Astrocyte (in vitro differentiated cells and primary cell): ENCODE data around the gene NR4A3. TPM values are rescaled to one million over a fixed set of nuclear protein-coding genes. Genes with fewer than 3 reads are reported as not detected.
"Not testable (repeated sequence)": the region's sequence is repeated elsewhere in the genome, so short reads cannot be mapped to it uniquely, and the experiment has no call there.

Experiments
- DNase-seq: peaks from one replicate; pipeline ENCODE4 v3.0.0-alpha.2; 2010; ENCODE audit warnings: low read depth
- FAIRE-seq: peaks from 2 replicates; lab custom pipeline; 2011; peaks lifted over from hg19 to GRCh38; lab: Jason Lieb, UNC
- H2AFZ ChIP-seq: 2 replicates; pipeline ENCODE4 v1.6.0; 2012; ENCODE audit warnings: low read depth, low read length, inconsistent platforms
- H3K27ac ChIP-seq: 2 replicates; pipeline ENCODE4 v1.5.1; 2011; ENCODE audit warnings: low read depth, low read length, inconsistent platforms
- H3K27me3 ChIP-seq: 2 replicates; pipeline ENCODE4 v1.6.0; 2011; ENCODE audit warnings: low read length, inconsistent platforms; ENCODE audit not compliant: insufficient read depth
- H3K36me3 ChIP-seq: 2 replicates; pipeline ENCODE4 v1.5.1; 2011; ENCODE audit warnings: low read length, inconsistent platforms; ENCODE audit not compliant: insufficient read depth
- H3K4me1 ChIP-seq: 2 replicates; pipeline ENCODE4 v1.5.1; 2011; ENCODE audit warnings: low read length, inconsistent platforms; ENCODE audit not compliant: insufficient read depth
- H3K4me2 ChIP-seq: 2 replicates; pipeline ENCODE4 v1.6.0; 2012; ENCODE audit warnings: low read length, inconsistent platforms
- H3K4me3 ChIP-seq: 2 replicates; pipeline ENCODE4 v1.5.1; 2011; ENCODE audit warnings: low read depth, mild to moderate bottlenecking, low read length, inconsistent platforms; ENCODE audit not compliant: insufficient read depth
- H3K79me2 ChIP-seq: 2 replicates; pipeline ENCODE4 v1.6.0; 2012; ENCODE audit warnings: mild to moderate bottlenecking, low read length, inconsistent platforms; ENCODE audit not compliant: insufficient read depth
- H3K9ac ChIP-seq: 2 replicates; pipeline ENCODE4 v1.6.0; 2012; ENCODE audit warnings: mild to moderate bottlenecking, low read length, inconsistent platforms
- H3K9me3 ChIP-seq: 2 replicates; pipeline ENCODE4 v1.5.1; 2012; ENCODE audit warnings: low read depth, mild to moderate bottlenecking, low read length, inconsistent platforms; ENCODE audit not compliant: insufficient read depth
- H4K20me1 ChIP-seq: 2 replicates; pipeline ENCODE4 v1.6.0; 2012; ENCODE audit warnings: low read length, inconsistent platforms; ENCODE audit not compliant: insufficient read depth
- H3K27ac Mint-ChIP-seq: one replicate; pipeline ENCODE4 v1.8.0; 2021; ENCODE audit warnings: mild to moderate bottlenecking, mixed read lengths; ENCODE audit not compliant: unreplicated experiment
- H3K27me3 Mint-ChIP-seq: one replicate; pipeline ENCODE4 v1.8.0; 2021; ENCODE audit warnings: low read depth, mixed read lengths; ENCODE audit not compliant: unreplicated experiment
- H3K36me3 Mint-ChIP-seq: one replicate; pipeline ENCODE4 v1.8.0; 2021; ENCODE audit warnings: low read depth, mixed read lengths; ENCODE audit not compliant: unreplicated experiment
- H3K4me1 Mint-ChIP-seq: one replicate; pipeline ENCODE4 v1.8.0; 2021; ENCODE audit warnings: low read depth, mixed read lengths; ENCODE audit not compliant: unreplicated experiment
- H3K4me3 Mint-ChIP-seq: one replicate; pipeline ENCODE4 v1.8.0; 2021; ENCODE audit warnings: mild to moderate bottlenecking, moderate library complexity, mixed read lengths; ENCODE audit not compliant: unreplicated experiment
- H3K9me3 Mint-ChIP-seq: one replicate; pipeline ENCODE4 v1.8.0; 2021; ENCODE audit warnings: mild to moderate bottlenecking, mixed read lengths; ENCODE audit not compliant: unreplicated experiment
- EZH2 ChIP-seq: IDR thresholded peaks from 2 replicates; pipeline ENCODE4 v1.6.1; 2012; ENCODE audit warnings: mild to moderate bottlenecking, low read length, inconsistent platforms; ENCODE audit not compliant: insufficient read depth
- total RNA-seq: library from RNA; stranded (reverse); gene quantifications from 2 replicates; pipeline ENCODE4 v1.2.1, GENCODE V29; 2021
- TF ChIP-seq, protein P1 (sequence below): IDR thresholded peaks from 2 replicates; pipeline ENCODE4 v1.5.1; 2011; ENCODE audit warnings: low read depth, mild to moderate bottlenecking, inconsistent platforms, low read length, moderate library complexity; ENCODE audit not compliant: insufficient read depth

NR4A3 gene
- total RNA-seq, 1 donor from 2014 or later: 3.6 TPM

DNA sequence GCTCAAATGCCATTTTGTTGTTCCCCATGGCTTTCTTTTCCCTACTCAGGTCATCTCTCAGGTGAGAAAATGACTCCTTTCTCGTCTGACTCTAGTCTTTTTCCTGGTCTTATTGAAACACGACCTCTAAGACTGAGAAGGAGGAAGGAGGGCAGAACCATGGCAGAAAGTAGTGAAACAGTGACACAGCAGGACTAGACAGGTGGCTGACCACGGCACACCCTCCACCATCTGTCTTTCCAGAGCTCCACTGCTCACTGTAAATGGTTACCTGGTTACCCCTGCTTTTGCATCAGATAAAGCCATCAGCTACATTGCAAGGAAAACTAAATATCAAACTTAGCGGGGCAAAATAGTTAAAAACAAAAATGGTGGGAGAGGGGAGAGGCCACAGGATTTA, 30.9 kb downstream of the NR4A3 start:
- Histone ChIP-seq H3K4me2 (no peak overlapping the region), H3K79me2 (no peaks in the 10 kb centered on the region), H4K20me1 (no peaks in the 10 kb centered on the region), H3K36me3 (no peaks in the 10 kb centered on the region), H3K27ac (no peak overlapping the region), H2AFZ (no peak overlapping the region), H3K4me1 (no peaks in the 10 kb centered on the region), H3K27me3 (peaks cover 4% of the 10 kb centered on the region), H3K9me3 (no peaks in the 10 kb centered on the region), H3K9ac (no peak overlapping the region), H3K4me3 (no peak overlapping the region)
- Mint-ChIP-seq H3K4me1 (no peaks in the 10 kb centered on the region), H3K27me3 (peaks cover 11% of the 10 kb centered on the region), H3K27ac (no peak overlapping the region), H3K4me3 (no peak overlapping the region), H3K9me3 (peaks cover 3% of the 10 kb centered on the region), H3K36me3 (peaks cover 13% of the 10 kb centered on the region)
- DNase-seq: no peak
- no peak for TF ChIP-seq EZH2
- TF ChIP-seq, protein P1, sequence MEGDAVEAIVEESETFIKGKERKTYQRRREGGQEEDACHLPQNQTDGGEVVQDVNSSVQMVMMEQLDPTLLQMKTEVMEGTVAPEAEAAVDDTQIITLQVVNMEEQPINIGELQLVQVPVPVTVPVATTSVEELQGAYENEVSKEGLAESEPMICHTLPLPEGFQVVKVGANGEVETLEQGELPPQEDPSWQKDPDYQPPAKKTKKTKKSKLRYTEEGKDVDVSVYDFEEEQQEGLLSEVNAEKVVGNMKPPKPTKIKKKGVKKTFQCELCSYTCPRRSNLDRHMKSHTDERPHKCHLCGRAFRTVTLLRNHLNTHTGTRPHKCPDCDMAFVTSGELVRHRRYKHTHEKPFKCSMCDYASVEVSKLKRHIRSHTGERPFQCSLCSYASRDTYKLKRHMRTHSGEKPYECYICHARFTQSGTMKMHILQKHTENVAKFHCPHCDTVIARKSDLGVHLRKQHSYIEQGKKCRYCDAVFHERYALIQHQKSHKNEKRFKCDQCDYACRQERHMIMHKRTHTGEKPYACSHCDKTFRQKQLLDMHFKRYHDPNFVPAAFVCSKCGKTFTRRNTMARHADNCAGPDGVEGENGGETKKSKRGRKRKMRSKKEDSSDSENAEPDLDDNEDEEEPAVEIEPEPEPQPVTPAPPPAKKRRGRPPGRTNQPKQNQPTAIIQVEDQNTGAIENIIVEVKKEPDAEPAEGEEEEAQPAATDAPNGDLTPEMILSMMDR: no peak
- FAIRE-seq: no peak

DNA sequence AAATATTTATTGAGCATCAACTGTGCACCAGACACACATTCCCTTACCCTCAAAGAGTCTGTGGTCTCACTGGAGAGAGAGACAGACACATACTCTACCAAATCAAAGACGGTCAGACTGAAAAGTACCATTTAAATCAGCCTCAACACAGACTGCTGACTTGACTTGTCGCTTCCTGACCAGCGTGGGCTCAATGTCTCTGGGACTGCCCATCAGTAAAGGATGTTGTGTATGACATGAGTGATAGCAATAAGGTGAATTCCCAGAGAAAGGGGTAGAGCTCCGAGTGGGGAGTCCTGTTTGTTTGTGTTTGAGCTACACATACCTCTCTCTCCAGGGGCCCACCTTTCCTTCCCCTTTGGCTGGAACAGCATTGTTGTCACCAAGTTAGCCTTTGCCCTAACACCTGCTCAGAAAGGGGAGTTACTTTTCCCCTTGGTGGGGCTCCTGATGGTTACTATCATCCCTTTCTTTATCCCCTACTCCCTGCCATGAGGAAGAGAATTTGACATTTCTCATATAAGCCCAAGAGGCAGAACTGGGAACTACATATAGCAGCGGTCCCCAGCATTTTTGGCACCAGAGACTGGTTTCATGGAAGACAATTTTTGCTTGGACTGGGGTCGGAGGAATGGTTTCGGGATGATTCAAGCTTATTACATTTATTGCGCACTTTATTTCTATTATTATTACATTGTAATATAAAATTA, 33.9 kb downstream of the NR4A3 start:
- no peaks in the 10 kb centered on the region for H3K9me3 ChIP-seq
- no peak overlapping the region for H3K4me2 ChIP-seq
- no peak overlapping the region for H3K27ac ChIP-seq
- H3K79me2 ChIP-seq: no peaks in the 10 kb centered on the region
- Mint-ChIP-seq H3K36me3 (peaks cover 9% of the 10 kb centered on the region), H3K27me3 (peaks cover 7% of the 10 kb centered on the region), H3K27ac (no peak overlapping the region), H3K4me1 (peaks cover 3% of the 10 kb centered on the region), H3K4me3 (no peak overlapping the region), H3K9me3 (peaks cover 3% of the 10 kb centered on the region)
- H3K9ac ChIP-seq: no peak overlapping the region
- no peak for TF ChIP-seq EZH2
- TF ChIP-seq, protein P1: no peak
- no peak overlapping the region for H2AFZ ChIP-seq
- H3K4me3 ChIP-seq: no peak overlapping the region
- FAIRE-seq: no peak
- DNase-seq: no peak
- H3K36me3 ChIP-seq: no peaks in the 10 kb centered on the region
- no peaks in the 10 kb centered on the region for H3K27me3 ChIP-seq
- H4K20me1 ChIP-seq: no peaks in the 10 kb centered on the region
- H3K4me1 ChIP-seq: no peaks in the 10 kb centered on the region

DNA sequence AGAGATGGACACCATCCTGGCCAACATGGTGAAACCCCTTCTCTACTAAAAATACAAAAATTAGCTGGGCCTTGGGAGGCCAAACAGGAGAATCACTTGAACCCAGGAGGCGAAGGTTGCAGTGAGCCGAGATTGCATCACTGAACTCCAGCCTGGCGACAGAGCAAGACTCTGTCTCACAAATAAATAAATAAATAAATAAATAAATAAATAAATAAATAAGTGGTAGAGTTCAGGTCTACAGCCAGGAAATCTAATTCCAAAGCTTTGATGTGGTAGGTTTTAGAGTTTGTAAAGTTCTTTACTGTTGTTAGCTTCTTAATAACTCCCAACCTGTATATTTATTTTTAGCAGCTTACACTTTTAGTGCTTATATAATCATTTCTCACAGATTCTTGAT, 35.9 kb downstream of the NR4A3 start:
- H3K4me2 ChIP-seq, H3K27me3 Mint-ChIP-seq, H3K4me1 ChIP-seq, H3K4me3 ChIP-seq, H3K4me1 Mint-ChIP-seq, H3K36me3 Mint-ChIP-seq, H3K27me3 ChIP-seq, H3K79me2 ChIP-seq, H3K4me3 Mint-ChIP-seq, H3K27ac ChIP-seq, H3K9me3 ChIP-seq, FAIRE-seq, H3K9me3 Mint-ChIP-seq, H3K27ac Mint-ChIP-seq, H4K20me1 ChIP-seq, H3K9ac ChIP-seq, DNase-seq, H3K36me3 ChIP-seq, H2AFZ ChIP-seq: not testable (repeated sequence)
